MCF 10A (cell line): ENCODE results near the gene HLA-DMA. TPM values are rescaled to one million over a fixed set of nuclear protein-coding genes. Genes with fewer than 3 reads are reported as not detected.

Source experiments
- BruUV-seq: library from RNA; stranded (reverse); fragments of 400-500 nt; replicated peaks from 2 replicates; lab custom pipeline; 2021; lab: Mats Ljungman, UMichigan
- CTCF ChIA-PET: fragments of 300-600 bp; sonication (Branson Sonifier 250); formaldehyde crosslinking; extraction: SDS; loops from one replicate; lab custom pipeline; 2021; ENCODE audit warnings: antibody characterized with exemption, inconsistent platforms; lab: Yijun Ruan, JAX
- POLR2A ChIA-PET: fragments of 300-600, 350-650 bp; sonication (Branson Sonifier 250); formaldehyde crosslinking; extraction: SDS; loops from one replicate; lab custom pipeline; 2020; ENCODE audit warnings: antibody characterized with exemption, inconsistent platforms; lab: Yijun Ruan, JAX
- DNase-seq: peaks from one replicate; pipeline ENCODE4 v3.0.0-alpha.2; 2018; ENCODE audit not compliant: unreplicated experiment
- H3K27ac Mint-ChIP-seq: one replicate; pipeline ENCODE4 v1.8.0; 2022; ENCODE audit warnings: mild to moderate bottlenecking, low read depth, mixed read lengths; ENCODE audit not compliant: unreplicated experiment
- H3K27me3 Mint-ChIP-seq: one replicate; pipeline ENCODE4 v1.8.0; 2022; ENCODE audit warnings: mixed read lengths; ENCODE audit not compliant: insufficient read depth, unreplicated experiment
- H3K36me3 Mint-ChIP-seq: one replicate; pipeline ENCODE4 v1.8.0; 2022; ENCODE audit warnings: mild to moderate bottlenecking, moderate library complexity, mixed read lengths; ENCODE audit not compliant: insufficient read depth, unreplicated experiment
- H3K4me1 Mint-ChIP-seq: one replicate; pipeline ENCODE4 v1.8.0; 2022; ENCODE audit warnings: mixed read lengths; ENCODE audit not compliant: insufficient read depth, unreplicated experiment
- H3K4me3 Mint-ChIP-seq: one replicate; pipeline ENCODE4 v1.8.0; 2022; ENCODE audit warnings: mild to moderate bottlenecking, moderate library complexity, mixed read lengths; ENCODE audit not compliant: unreplicated experiment
- H3K9me3 Mint-ChIP-seq: one replicate; pipeline ENCODE4 v1.8.0; 2022; ENCODE audit warnings: mixed read lengths; ENCODE audit not compliant: unreplicated experiment
- intact Hi-C: fragments of 100-400 bp; cut with micrococcal nuclease; formaldehyde crosslinking; loops from 2 replicates; pipeline ENCODE4 v1.14.1; 2022
- total RNA-seq: library from RNA; stranded (reverse); gene quantifications from 2 replicates; pipeline ENCODE4 v1.2.3, GENCODE V29; 2022
- TF ChIP-seq, protein P1 (sequence below): fragments of 200-600 bp; IDR thresholded peaks from one replicate; pipeline ENCODE4 v1.8.0; 2022; ENCODE audit warnings: antibody characterized with exemption, mild to moderate bottlenecking; ENCODE audit not compliant: unreplicated experiment

HLA-DMA gene
- total RNA-seq, 1 experiment from 2014 or later, result 2.4 TPM

DNA sequence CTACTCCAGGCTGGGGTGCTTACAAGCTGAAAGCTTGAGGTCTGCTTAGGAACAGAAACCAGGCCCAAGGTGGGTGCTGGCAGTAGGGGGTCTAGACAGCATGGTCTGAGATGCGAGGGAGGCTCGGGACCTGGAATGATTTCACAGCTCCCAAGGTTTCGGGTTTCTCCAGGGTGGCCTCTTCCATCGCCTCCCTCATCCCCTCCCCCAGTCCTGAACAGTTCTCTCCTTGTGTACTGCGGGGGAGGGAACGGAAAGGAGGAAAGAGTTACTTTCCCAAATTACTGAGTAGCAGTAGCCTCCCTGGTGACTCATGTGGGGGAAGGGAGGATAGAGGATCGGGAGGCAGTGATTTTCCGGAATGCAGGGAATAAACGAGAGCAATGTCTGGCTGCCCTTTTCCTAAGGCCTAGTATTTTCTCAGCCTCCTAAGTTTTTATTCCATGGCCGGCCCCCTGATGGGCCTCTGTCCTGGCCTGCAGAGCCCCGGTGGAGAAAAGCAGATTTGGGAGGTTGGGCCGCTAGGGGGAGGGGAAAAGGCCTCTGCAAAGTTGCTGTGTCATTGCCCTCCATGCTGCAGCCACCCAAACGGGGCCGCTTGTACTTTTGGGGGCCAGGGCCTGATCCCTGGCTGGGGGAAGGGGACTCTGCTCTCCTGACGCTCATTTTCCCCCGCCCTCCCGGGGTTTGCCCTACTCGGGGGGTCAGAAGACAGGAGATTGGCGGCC lies 17.0 kb upstream of the HLA-DMA start:
- no peaks in the 10 kb centered on the region for H3K27me3 Mint-ChIP-seq
- H3K9me3 Mint-ChIP-seq, result no peaks in the 10 kb centered on the region
- ChIA-PET CTCF (interaction anchor here (0.6 to 6.2 kb wide), 4 partner anchors 15 to 405 kb away, joined by 3 to 59 read pairs (median 4); partner anchors contain the start of gene HLA-DMA), POLR2A (interaction anchor here (0.6 to 10.4 kb wide), 22 partner anchors 14 to 1427 kb away, joined by 3 to 245 read pairs (median 7); partner anchors contain the start of genes AGPAT1, ATF6B, B3GALT4 and HLA-DMA)
- H3K27ac Mint-ChIP-seq, result peak overlapping the region; percentile 99
- intact Hi-C loops, result loop anchor here (5.0 kb wide), 1 partner anchor 128 kb away; the partner anchor contains the start of gene PSMB8
- peaks cover 50% of the 10 kb centered on the region for H3K36me3 Mint-ChIP-seq
- TF ChIP-seq, protein P1, sequence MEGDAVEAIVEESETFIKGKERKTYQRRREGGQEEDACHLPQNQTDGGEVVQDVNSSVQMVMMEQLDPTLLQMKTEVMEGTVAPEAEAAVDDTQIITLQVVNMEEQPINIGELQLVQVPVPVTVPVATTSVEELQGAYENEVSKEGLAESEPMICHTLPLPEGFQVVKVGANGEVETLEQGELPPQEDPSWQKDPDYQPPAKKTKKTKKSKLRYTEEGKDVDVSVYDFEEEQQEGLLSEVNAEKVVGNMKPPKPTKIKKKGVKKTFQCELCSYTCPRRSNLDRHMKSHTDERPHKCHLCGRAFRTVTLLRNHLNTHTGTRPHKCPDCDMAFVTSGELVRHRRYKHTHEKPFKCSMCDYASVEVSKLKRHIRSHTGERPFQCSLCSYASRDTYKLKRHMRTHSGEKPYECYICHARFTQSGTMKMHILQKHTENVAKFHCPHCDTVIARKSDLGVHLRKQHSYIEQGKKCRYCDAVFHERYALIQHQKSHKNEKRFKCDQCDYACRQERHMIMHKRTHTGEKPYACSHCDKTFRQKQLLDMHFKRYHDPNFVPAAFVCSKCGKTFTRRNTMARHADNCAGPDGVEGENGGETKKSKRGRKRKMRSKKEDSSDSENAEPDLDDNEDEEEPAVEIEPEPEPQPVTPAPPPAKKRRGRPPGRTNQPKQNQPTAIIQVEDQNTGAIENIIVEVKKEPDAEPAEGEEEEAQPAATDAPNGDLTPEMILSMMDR, result no peak
- no TSS peak for BruUV-seq
- H3K4me1 Mint-ChIP-seq, result peaks cover 35% of the 10 kb centered on the region
- peak; percentile 99 for DNase-seq
- H3K4me3 Mint-ChIP-seq, result peak overlapping the region; percentile 90

DNA sequence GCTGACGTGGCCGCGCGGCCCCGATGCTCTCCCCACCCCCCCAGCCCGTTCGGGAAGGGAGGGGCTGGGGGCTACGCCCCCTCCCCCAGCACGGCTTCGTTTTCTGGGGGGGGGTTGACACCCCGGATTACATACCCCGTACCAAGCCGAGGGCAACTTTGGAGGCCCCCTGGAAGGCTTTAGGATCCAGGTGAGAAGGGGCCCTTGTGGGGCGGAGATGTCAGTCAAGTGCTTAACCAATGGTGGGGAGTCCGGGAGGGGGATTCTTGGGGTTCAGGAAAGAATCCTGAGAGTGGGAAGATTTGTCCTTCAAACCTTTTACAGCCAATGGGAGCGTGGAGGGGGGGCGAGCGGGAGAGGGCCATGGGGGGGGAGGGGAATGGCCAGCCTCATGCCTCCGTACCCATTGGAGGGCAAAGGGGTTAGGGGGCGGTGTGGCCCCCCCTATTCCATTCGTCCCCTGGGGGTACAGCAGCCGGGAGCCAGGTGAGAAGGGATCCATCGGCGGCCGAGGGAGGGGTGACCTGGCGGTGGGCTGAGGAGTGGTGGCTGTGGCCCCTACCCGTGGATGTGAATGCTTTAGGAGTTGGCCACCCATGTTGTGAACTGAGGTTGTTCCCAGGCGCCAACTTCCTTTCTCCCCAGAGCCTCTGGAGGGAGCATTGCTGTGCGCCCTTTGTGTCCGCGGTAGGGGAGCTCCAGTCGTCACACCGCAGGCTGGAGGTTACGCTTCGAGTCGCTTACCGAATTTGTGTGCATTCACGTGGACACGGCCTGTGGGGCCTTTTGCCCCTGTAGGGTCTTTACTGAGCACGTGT lies 16.2 kb upstream of the HLA-DMA start:
- Mint-ChIP-seq H3K4me1 (peaks cover 37% of the 10 kb centered on the region), H3K27ac (peak overlapping the region; percentile 99), H3K36me3 (peaks cover 42% of the 10 kb centered on the region), H3K9me3 (no peaks in the 10 kb centered on the region), H3K27me3 (no peaks in the 10 kb centered on the region), H3K4me3 (peak overlapping the region; percentile 90)
- intact Hi-C loops, result loop anchor here (5.0 kb wide), 1 partner anchor 127 kb away; the partner anchor contains the start of gene PSMB8
- DNase-seq, result peak; percentile 96
- CTCF ChIA-PET, result interaction anchor here (0.6 to 6.2 kb wide), 5 partner anchors 16 to 406 kb away, joined by 3 to 59 read pairs (median 4); partner anchors contain the start of gene HLA-DMA
- POLR2A ChIA-PET, result interaction anchor here (0.6 to 10.4 kb wide), 25 partner anchors 9 to 1426 kb away, joined by 3 to 245 read pairs (median 6); partner anchors contain the start of genes ATF6B, BAG6, HLA-DMA and HLA-DMB
- no TSS peak for BruUV-seq
- TF ChIP-seq, protein P1, result peak; percentile 6

DNA sequence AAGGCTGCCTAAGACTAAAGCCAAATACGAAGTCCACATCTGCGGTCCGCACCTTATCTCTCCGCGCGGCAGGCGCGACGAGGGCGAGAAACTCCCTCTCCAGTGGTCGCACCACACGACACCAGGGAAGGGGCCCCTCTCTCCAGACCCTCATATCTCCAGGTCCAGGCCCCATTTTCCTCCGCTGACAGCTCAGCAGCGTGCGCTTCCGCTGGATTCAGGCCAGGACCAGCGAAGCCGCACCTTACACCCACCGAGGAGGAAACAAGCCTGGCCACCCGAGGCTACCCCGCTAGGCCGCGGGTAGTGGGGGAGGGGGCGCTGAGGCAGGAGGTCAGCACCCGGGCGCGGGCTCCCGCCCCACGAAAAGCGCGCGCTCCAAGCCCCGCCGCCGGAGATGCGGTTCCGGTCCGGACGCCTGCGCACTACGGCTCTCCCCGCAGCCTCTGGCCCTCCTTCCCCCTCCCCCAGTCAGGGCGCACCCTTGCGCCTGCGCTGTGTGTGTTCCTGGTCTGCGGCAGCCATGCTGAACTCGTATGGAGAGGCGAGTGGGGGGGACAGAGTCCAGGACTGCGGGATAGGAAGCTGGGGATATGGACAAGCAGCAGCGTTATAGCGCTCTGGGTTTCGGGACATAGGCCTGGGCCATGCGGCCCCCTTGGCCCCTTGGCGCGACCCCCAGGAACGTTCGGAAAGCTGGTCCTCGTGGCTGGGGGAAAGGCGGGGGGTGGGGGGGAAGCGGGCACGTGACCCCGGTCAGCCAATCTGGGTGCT lies 15.4 kb upstream of the HLA-DMA start, which contains the start of gene BRD2:
Gene BRD2, plus strand, starts transcription at position 502 of the 774 bp plus-strand sequence. CDS start 4,305 bp downstream, outside the sequence.
- POLR2A ChIA-PET, result interaction anchor here (0.6 to 10.4 kb wide), 29 partner anchors 9 to 1316 kb away, joined by 3 to 245 read pairs (median 6); partner anchors contain the start of genes BAG6, HLA-DMA, HLA-DMB and PFDN6
- TF ChIP-seq, protein P1, result no peak
- Mint-ChIP-seq H3K27ac (peak within 1 kb of the TSS; percentile 99), H3K4me1 (peaks cover 41% of the 10 kb centered on the region), H3K36me3 (peaks cover 34% of the 10 kb centered on the region), H3K9me3 (no peaks in the 10 kb centered on the region), H3K27me3 (no peaks in the 10 kb centered on the region), H3K4me3 (peak within 1 kb of the TSS; percentile 90)
- DNase-seq, result peak; percentile 98
- TSS peak; percentile 14 for BruUV-seq
- CTCF ChIA-PET, result interaction anchor here (0.7 to 6.2 kb wide), 16 partner anchors 9 to 280 kb away, joined by 3 to 59 read pairs (median 5); partner anchors contain the start of genes HLA-DMA and TAP2
- intact Hi-C loops, result loop anchor here (5.0 kb wide), 1 partner anchor 126 kb away; the partner anchor contains the start of gene PSMB8
